Activated CD8-positive, alpha-beta memory T cell treated with anti-CD3 and anti-CD28 coated beads, Interleukin-2, amount 10 ng/mL, durations not matched to agents 7 days and 5 days (primary cell): Measurements from ENCODE around the gene AHNAK2. TPM values are rescaled to one million over a fixed set of nuclear protein-coding genes. Genes with fewer than 3 reads are reported as not detected.
"Not testable (repeated sequence)": the region's sequence is repeated elsewhere in the genome, so short reads cannot be mapped to it uniquely, and the experiment has no call there.

ENCODE experiments used
- ATAC-seq: fragments of 150-1000 bp; cut with Tn5 transposase; one replicate; pipeline ENCODE4 v1.10.0; 2021; ENCODE audit warnings: moderate library complexity
- CTCF ChIA-PET: fragments of 350-600 bp; sonication (Branson Sonifier 250); formaldehyde crosslinking; loops from one replicate; lab custom pipeline; 2021; ENCODE audit warnings: antibody characterized with exemption; lab: Charles Lee
- DNase-seq: peaks from one replicate; pipeline ENCODE4 v3.0.0-alpha.2; 2020
- H3K27ac Mint-ChIP-seq: one replicate; pipeline ENCODE4 v1.8.0; 2021; ENCODE audit warnings: mild to moderate bottlenecking, mixed read lengths
- H3K27me3 Mint-ChIP-seq: one replicate; pipeline ENCODE4 v1.8.0; 2021; ENCODE audit warnings: mixed read lengths
- H3K36me3 Mint-ChIP-seq: one replicate; pipeline ENCODE4 v1.8.0; 2021; ENCODE audit warnings: mild to moderate bottlenecking, mixed read lengths
- H3K4me1 Mint-ChIP-seq: one replicate; pipeline ENCODE4 v1.8.0; 2021; ENCODE audit warnings: mixed read lengths
- H3K4me3 Mint-ChIP-seq: one replicate; pipeline ENCODE4 v1.8.0; 2021; ENCODE audit warnings: mild to moderate bottlenecking, moderate library complexity, mixed read lengths
- H3K9me3 Mint-ChIP-seq: one replicate; pipeline ENCODE4 v1.8.0; 2022; ENCODE audit warnings: low read depth, mixed read lengths
- total RNA-seq, 2 experiments: library from RNA; stranded (reverse); gene quantifications; one replicate each; pipeline ENCODE4 v1.2.3, GENCODE V29; 2021

AHNAK2 gene
- total RNA-seq, 2 experiments from 2014 or later: not detected

DNA sequence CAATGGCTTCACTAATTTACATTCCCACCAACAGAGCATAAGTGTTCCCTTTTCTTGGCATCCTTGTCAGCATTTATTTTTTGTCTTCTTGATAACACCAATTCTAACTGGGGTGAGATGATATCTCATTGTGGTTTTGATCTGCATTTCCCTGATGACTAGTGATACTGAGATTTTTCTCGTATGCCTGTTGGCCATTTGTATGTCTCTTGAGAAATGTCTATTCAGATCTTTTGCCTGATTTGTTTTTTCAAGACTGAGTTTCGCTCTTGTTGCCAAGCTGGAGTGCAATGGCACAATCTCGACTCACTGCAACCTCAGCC, 58.2 kb downstream of the AHNAK2 start:
- H3K4me3 Mint-ChIP-seq: no peak overlapping the region
- CTCF ChIA-PET: no interaction called here

DNA sequence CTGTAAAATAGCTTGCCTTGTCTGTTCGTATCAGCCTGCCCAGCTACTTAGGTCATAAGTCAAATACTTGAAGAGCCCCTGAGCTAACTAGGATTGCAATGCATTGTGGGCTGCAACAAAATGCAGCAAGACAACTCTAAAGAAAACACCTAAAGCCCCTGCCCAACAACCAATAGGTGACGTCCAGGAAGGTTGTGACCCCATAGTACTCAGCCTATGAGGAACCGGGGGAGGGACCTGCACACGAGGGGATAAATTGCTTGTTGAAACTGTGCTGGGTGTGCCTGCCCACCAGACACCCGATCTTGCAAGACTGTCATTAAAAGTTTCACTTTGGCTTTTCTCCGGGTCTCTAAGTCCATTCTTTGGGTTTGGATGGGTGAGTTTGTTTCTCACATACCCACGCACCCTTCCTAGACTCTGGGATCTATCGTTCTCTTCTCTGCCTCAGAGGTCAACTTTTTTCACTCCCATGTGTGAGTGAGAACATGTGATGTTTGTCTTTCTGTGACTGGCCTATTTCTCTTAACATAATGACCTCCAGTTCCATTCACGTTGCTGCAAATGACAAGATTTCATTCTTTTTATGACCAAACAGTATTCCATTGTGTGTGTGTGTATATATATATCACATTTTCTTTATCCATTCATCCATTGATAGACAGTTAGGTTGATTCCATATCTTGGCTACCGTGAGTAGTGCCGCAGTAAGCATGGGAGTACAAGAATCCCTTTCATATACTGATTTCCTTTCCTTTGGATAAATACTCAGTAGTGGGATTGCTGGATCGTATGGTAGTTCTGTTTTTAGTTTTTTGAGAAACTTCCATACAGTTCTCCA, 58.8 kb downstream of the AHNAK2 start:
- ATAC-seq, H3K4me3 Mint-ChIP-seq, CTCF ChIA-PET, DNase-seq, H3K27ac Mint-ChIP-seq, H3K9me3 Mint-ChIP-seq, H3K36me3 Mint-ChIP-seq, H3K4me1 Mint-ChIP-seq: not testable (repeated sequence)
- H3K27me3 Mint-ChIP-seq: peaks cover 34% of the 10 kb centered on the region

More for the DNA sequence above, 58.2 kb downstream of the AHNAK2 start:
- Mint-ChIP-seq H3K4me1 (no peaks in the 10 kb centered on the region), H3K27ac (no peak overlapping the region), H3K27me3 (peaks cover 29% of the 10 kb centered on the region), H3K9me3 (no peaks in the 10 kb centered on the region), H3K36me3 (no peaks in the 10 kb centered on the region)
- no peak for DNase-seq
- ATAC-seq: no peak

DNA sequence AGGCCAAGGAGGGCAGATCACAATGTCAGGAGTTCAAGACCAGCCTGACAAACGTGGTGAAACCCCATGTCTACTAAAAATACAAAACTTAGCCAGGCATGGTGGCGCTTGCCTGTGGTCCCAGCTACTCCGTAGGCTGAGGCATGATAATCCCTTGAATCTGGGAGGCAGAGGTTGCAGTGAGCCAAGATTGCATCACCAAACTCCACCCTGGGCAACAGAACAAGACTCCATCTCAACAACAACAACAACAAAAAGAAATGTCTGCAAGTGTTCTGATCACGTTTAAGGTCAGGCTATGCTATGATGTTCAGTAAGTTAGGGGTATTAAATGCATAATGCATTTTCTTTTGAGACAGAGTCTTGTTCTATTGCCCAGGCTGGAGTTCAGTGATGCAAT, 60.2 kb downstream of the AHNAK2 start:
- Mint-ChIP-seq H3K27me3 (peaks cover 41% of the 10 kb centered on the region), H3K4me3 (no peak overlapping the region), H3K36me3 (no peaks in the 10 kb centered on the region), H3K4me1 (no peaks in the 10 kb centered on the region), H3K27ac (no peak overlapping the region), H3K9me3 (peaks cover 4% of the 10 kb centered on the region)
- CTCF ChIA-PET: no interaction called here
- ATAC-seq (no peak), DNase-seq (no peak)

DNA sequence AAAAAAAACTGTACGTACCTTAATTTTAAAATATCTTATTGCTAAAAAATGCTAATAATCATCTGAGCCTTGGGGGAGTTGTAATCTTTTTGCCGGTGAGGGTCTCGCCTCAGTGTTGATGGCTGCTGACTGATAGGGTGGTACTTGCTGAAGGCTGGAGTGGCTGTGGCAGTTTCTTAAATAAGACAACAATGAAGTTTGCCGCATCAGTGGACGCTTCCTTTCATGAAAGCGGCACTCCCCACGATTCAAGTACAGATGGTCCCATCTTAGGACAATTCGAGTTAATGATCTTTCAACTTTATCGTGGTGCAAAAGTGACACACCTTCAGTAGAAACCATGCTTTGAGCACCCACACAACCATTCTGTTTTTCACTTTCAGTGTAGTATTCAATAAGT, 61.1 kb downstream of the AHNAK2 start:
- Mint-ChIP-seq H3K36me3 (peaks cover 1% of the 10 kb centered on the region), H3K9me3 (peaks cover 5% of the 10 kb centered on the region), H3K27ac (no peak overlapping the region), H3K4me3 (no peak overlapping the region), H3K27me3 (peaks cover 41% of the 10 kb centered on the region), H3K4me1 (no peaks in the 10 kb centered on the region)
- no peak for DNase-seq
- CTCF ChIA-PET: interaction anchor here (1.7 kb wide), 1 partner anchor 16 kb away, joined by 4 read pairs; no protein-coding TSS in a partner anchor
- ATAC-seq: no peak

DNA sequence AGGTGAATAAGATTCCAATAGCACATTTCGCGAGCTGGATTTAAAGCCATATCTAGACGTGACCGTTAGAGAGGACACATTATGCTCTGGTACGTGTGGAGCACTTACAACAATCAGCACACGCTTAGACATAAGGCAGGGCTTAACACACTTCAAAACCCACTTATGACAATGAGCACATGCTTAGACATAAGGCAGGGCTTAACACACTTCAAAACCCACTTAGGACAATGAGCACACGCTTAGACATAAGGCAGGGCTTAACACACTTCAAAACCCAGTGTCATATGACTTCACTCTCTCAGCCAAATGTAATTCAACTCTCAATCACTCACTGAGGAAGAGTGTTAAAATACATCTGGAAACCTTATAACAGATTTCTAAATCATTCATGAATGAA, 64.7 kb downstream of the AHNAK2 start:
- no peak for ATAC-seq
- Mint-ChIP-seq H3K9me3 (peaks cover 16% of the 10 kb centered on the region), H3K36me3 (peaks cover 4% of the 10 kb centered on the region), H3K27me3 (peaks cover 41% of the 10 kb centered on the region), H3K27ac (no peak overlapping the region), H3K4me1 (no peaks in the 10 kb centered on the region), H3K4me3 (no peak overlapping the region)
- CTCF ChIA-PET: no interaction called here
- DNase-seq: no peak

DNA sequence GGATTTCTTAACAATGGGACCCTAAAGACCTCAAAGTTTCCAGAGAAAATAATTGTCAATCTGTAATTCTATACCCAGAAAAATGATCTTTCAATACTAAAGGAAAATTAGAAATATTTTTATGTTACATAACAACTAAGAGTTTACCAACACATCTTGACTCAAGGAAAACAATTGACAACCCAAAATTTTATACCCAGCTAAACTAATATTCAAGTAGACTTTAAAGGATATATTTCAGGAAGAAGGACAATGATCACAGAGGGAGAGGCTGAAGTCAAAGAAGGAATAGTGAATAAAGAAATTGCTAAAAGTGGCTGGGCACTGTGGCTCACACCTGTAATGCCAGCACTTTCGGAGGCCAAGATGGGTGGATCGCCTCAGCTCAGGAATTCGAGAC, 66.1 kb downstream of the AHNAK2 start:
- ATAC-seq: no peak
- peaks cover 4% of the 10 kb centered on the region for H3K36me3 Mint-ChIP-seq
- CTCF ChIA-PET: no interaction called here

DNA sequence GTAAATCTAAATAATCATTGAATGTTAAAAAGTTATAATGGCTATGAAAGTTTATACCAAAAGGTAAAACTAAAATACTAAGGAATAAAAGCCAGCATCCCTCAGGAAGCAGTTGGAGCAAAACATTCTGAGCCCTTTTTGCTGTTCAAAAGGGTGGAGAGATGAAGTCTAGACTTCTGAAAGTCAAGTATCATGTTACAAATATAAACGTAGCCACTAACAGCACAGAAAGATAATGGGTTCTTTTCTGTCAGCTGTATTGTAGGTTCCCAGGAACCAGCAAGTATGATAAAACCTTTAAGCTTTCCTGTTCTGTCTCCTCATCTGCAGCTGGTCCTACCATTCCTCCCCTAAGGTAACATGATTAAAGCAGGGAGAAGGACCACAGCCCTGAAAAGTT, 69.9 kb downstream of the AHNAK2 start:
- H3K36me3 Mint-ChIP-seq: peaks cover 4% of the 10 kb centered on the region
- DNase-seq (no peak), ATAC-seq (no peak)
- peaks cover 15% of the 10 kb centered on the region for H3K9me3 Mint-ChIP-seq
- peaks cover 49% of the 10 kb centered on the region for H3K27me3 Mint-ChIP-seq
- peaks cover 9% of the 10 kb centered on the region for H3K4me1 Mint-ChIP-seq
- no peak overlapping the region for H3K4me3 Mint-ChIP-seq
- CTCF ChIA-PET: no interaction called here
- no peak overlapping the region for H3K27ac Mint-ChIP-seq

More for the DNA sequence above, 66.1 kb downstream of the AHNAK2 start:
- no peak for DNase-seq
- peaks cover 16% of the 10 kb centered on the region for H3K9me3 Mint-ChIP-seq
- no peaks in the 10 kb centered on the region for H3K4me1 Mint-ChIP-seq
- H3K27me3 Mint-ChIP-seq: peaks cover 50% of the 10 kb centered on the region
- H3K4me3 Mint-ChIP-seq: no peak overlapping the region
- H3K27ac Mint-ChIP-seq: no peak overlapping the region

DNA sequence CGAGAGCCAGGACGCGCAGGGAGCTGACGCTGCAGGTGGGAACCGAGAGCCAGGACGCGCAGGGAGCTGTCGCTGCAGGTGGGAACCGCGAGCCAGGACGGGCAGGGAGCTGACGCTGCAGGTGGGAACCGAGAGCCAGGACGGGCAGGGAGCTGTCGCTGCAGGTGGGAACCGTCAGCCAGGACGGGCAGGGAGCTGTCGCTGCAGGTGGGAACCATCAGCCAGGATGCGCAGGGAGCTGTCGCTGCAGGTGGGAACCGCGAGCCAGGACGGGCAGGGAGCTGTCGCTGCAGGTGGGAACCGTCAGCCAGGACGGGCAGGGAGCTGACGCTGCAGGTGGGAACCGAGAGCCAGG, 72.6 kb downstream of the AHNAK2 start:
- CTCF ChIA-PET, H3K36me3 Mint-ChIP-seq, H3K9me3 Mint-ChIP-seq, ATAC-seq, DNase-seq, H3K4me3 Mint-ChIP-seq, H3K27ac Mint-ChIP-seq: not testable (repeated sequence)
- Mint-ChIP-seq H3K4me1 (peaks cover 16% of the 10 kb centered on the region), H3K27me3 (peaks cover 58% of the 10 kb centered on the region)

DNA sequence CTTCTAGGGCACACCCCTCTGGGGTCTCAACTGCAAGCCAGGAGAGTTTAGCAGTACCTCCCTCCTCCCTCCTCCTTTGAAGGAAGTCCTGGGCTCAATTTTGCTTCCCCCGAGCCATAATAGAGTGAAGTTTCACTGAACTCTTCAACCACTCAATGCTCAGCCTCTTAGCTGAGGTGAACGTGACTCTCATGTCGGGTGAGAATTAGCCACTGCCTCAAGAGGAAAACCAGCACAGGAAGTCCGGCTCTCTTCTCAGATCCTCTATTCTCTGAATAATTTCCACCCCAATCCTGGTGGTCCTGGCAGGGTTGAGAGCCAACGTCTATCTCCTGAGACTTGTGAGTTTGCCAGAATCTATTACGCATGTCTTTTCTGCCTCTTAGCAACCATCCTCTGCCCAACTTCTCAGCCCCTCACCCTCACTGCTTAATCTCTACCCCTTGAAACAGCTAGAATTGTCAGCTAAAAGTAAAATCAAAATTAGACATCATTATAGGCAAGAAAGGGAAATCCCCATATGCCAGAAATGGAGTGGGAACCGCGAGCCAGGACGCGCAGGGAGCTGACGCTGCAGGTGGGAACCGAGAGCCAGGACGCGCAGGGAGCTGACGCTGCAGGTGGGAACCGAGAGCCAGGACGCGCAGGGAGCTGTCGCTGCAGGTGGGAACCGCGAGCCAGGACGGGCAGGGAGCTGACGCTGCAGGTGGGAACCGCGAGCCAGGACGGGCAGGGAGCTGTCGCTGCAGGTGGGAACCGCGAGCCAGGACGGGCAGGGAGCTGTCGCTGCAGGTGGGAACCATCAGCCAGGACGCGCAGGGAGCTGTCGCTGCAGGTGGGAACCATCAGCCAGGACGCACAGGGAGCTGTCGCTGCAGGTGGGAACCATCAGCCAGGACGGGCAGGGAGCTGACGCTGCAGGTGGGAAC, 73.3 kb downstream of the AHNAK2 start:
- peaks cover 16% of the 10 kb centered on the region for H3K4me1 Mint-ChIP-seq
- CTCF ChIA-PET, H3K4me3 Mint-ChIP-seq, H3K36me3 Mint-ChIP-seq, DNase-seq, ATAC-seq, H3K9me3 Mint-ChIP-seq, H3K27ac Mint-ChIP-seq: not testable (repeated sequence)
- H3K27me3 Mint-ChIP-seq: peaks cover 59% of the 10 kb centered on the region

DNA sequence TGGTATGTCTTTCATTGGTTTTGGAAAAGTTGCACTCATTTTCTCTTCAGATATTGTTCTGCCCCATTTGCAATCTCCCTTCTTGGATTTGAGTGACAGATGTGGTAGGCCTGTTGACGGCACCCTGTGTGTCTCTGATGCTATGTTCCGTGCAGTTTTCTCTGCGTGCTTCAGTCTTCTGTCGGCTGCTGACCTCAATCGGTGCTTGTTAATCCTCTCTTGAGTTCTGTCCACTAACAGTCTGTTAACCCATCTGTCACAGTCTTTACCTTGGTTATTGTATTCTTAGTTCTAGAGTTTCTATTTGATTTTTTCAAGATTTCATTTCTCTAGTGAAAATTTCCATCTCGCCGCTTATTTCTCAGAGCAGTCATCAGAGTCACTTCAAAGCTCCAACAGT, 74.2 kb downstream of the AHNAK2 start:
- CTCF ChIA-PET: no interaction called here
- peaks cover 59% of the 10 kb centered on the region for H3K27me3 Mint-ChIP-seq

DNA sequence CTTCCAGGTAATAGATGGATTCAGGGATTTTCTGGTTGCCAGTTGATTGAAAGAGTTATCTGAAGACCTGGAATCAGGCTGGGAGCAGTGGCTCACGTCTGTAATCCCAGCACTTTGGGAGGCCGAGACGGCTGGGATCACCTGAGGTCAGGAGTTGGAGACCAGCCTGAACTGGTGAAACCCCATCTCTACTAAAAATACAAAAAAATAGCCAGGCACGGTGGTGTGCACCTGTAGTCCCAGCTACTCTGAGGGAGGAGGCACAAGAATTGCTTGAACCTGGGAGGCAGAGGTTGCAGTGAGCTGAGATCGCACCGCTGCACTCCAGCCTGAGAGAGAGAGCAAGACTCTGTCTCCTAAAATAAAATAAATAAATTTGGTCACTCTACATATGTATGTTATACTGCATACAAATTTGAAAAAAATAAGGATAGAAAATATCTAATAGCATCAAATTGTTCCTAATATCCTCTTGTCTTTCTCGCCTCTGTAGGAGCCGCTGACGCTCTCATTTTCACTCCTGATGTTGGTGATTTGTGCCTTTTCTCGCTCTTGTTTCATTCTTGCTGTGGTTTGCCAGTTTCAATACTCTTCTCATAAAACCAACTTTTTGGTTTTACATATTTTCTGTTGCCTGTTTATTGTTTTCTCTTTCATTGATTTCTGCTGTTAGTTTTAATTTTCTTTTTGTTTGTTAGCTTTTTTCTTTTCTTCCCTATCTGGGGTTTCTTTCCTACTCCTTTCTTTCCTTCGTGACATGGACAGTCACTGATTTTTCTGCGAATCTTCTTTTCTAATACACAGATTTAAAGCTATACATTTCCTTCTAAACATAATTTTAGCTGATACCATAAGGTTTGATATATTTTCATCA, 77.3 kb downstream of the AHNAK2 start:
- CTCF ChIA-PET: interaction anchor here (1.4 to 1.5 kb wide), 3 partner anchors 9 to 145 kb away, joined by 3 to 5 read pairs (median 3); no protein-coding TSS in a partner anchor
- peaks cover 50% of the 10 kb centered on the region for H3K27me3 Mint-ChIP-seq
- H3K9me3 Mint-ChIP-seq: no peaks in the 10 kb centered on the region
- no peak for ATAC-seq
- H3K4me1 Mint-ChIP-seq: peaks cover 19% of the 10 kb centered on the region
- no peaks in the 10 kb centered on the region for H3K36me3 Mint-ChIP-seq
- H3K4me3 Mint-ChIP-seq: no peak overlapping the region
- H3K27ac Mint-ChIP-seq: no peak overlapping the region
- no peak for DNase-seq

More for the DNA sequence above, 74.2 kb downstream of the AHNAK2 start:
- no peak for DNase-seq
- no peak for ATAC-seq
- no peaks in the 10 kb centered on the region for H3K36me3 Mint-ChIP-seq
- H3K9me3 Mint-ChIP-seq: no peaks in the 10 kb centered on the region
- H3K27ac Mint-ChIP-seq: no peak overlapping the region
- H3K4me1 Mint-ChIP-seq: peaks cover 16% of the 10 kb centered on the region
- H3K4me3 Mint-ChIP-seq: no peak overlapping the region

DNA sequence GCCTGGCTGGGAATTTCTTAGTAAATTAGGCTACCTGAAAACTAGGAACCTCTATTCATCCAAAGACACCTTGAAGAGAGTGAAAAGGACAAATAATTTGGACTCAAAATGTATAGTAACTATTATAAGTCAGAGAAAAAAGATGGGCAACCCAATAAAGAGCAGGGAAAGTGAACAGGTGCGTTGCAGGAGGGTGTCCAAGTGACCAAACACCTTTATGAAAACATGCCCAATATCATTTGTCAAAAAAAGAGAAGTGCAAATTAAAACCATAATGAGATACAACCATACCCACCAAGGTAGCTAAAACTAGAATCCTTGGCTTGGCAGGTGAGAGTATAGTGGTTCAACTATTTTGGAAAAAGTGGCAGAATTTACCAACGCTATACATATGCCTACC, 78.4 kb downstream of the AHNAK2 start:
- DNase-seq (no peak), ATAC-seq (no peak)
- H3K27me3 Mint-ChIP-seq: peaks cover 48% of the 10 kb centered on the region
- no peaks in the 10 kb centered on the region for H3K36me3 Mint-ChIP-seq
- CTCF ChIA-PET: interaction anchor here (1.4 kb wide), 1 partner anchor 146 kb away, joined by 3 read pairs; no protein-coding TSS in a partner anchor
- no peak overlapping the region for H3K27ac Mint-ChIP-seq
- H3K9me3 Mint-ChIP-seq: no peaks in the 10 kb centered on the region
- no peak overlapping the region for H3K4me3 Mint-ChIP-seq
- peaks cover 17% of the 10 kb centered on the region for H3K4me1 Mint-ChIP-seq
